Motor neuron (in vitro differentiated cells): ENCODE measurements around the gene CBLL2. TPM values are rescaled to one million over a fixed set of nuclear protein-coding genes. Genes with fewer than 3 reads are reported as not detected.
"Not testable (repeated sequence)": the region's sequence is repeated elsewhere in the genome, so short reads cannot be mapped to it uniquely, and the experiment has no call there.

Experiments used
- ATAC-seq, 8 experiments: fragments of 200-7000 bp; cut with Tn5 transposase; replicated peaks in 6 of 8; 2 replicates each; pipeline ENCODE4 v1.8.0; 2021; ENCODE audit warnings: mild to moderate bottlenecking in 8 of 8, moderate library complexity in 8 of 8
- H3K27ac ChIP-seq, 2 donors: fragments of 250-450 bp; sonication (Bioruptor Pico); 2 replicates each; pipeline ENCODE4 v1.9.0; 2021; ENCODE audit warnings: antibody characterized with exemption in 2 of 2, mild to moderate bottlenecking in 2 of 2, moderate library complexity in 1 of 2
- H3K4me1 ChIP-seq, 2 donors: fragments of 250-450 bp; sonication (Bioruptor Pico); replicated peaks in 1 of 2; 2 replicates each; pipeline ENCODE4 v1.6.1; 2021; ENCODE audit warnings: antibody characterized with exemption in 2 of 2, mild to moderate bottlenecking in 2 of 2, moderate library complexity in 1 of 2
- H3K4me3 ChIP-seq, 5 donors: fragments of 250-450 bp; sonication (Bioruptor Pico); 2 replicates each; pipeline ENCODE4 v1.9.0; 2021; ENCODE audit warnings: antibody characterized with exemption in 5 of 5, mild to moderate bottlenecking in 5 of 5, moderate library complexity in 4 of 5
- WGBS, 10 experiments: fragments of 450-650 bp; shearing (Covaris generic); methylation state at CpG; one replicate each; pipeline ENCODE4 v1.0.0; 2022; 5-methylcytosine and 5-hydroxymethylcytosine counted together
- in situ Hi-C, 9 experiments: fragments of 400-800 bp; cut with MboI; loops; one replicate each; pipeline ENCODE4 v1.15.0; 2021; ENCODE audit warnings: low sequenced_read_pairs in 9 of 9, low pct_unique_long_range_greater_than_20kb in 2 of 9; ENCODE audit not compliant: unreplicated experiment in 9 of 9
- total RNA-seq, 8 experiments: library from RNA; unstranded; fragments of 300-600 nt; gene quantifications; 2 replicates each; pipeline versions ENCODE4 v1.2.3 to v1.2.4, GENCODE V29; 2022

Gene CBLL2
- not detected for total RNA-seq

GRCh38 chrX:22272613-22273012 is at the start of gene CBLL2:
TSS of gene CBLL2 (plus strand) at chrX:22272913. CDS start at chrX:22272992, 79 bp downstream.
- Histone ChIP-seq H3K27ac (no peak within 1 kb of the TSS), H3K4me1 (peaks cover 0 to 2% of the 10 kb centered on the region in 2 donors), H3K4me3 (no peak within 1 kb of the TSS)
- no peak for ATAC-seq
- in situ Hi-C loops, result no loop called here
- WGBS, 10 experiments, result 39 to 94% (median 81%) methylated on average over 2 to 11 of the region's 13 CpGs; no CpG with 5 or more reads in 4 of the 10 experiments

GRCh38 chrX:22234380-22234779 is 38.3 kb upstream of the CBLL2 start:
- 0 to 100% (median 75%) methylated on average over 1 to 2 of the region's 6 CpGs; no CpG with 5 or more reads in 6 of the 10 experiments for WGBS, 10 experiments
- no peak for ATAC-seq
- H3K4me3 ChIP-seq, result no peak overlapping the region
- in situ Hi-C loops, result no loop called here
- H3K4me1 ChIP-seq, result no peaks in the 10 kb centered on the region
- H3K27ac ChIP-seq, result no peak overlapping the region

- Histone ChIP-seq H3K4me3 (no peak overlapping the region), H3K27ac (no peak overlapping the region), H3K4me1 (no peaks in the 10 kb centered on the region)
- ATAC-seq, result no peak
- 0 to 100% (median 83%) methylated on average over 1 to 2 of the region's 2 CpGs; no CpG with 5 or more reads in 5 of the 10 experiments for WGBS, 10 experiments
- in situ Hi-C loops, result no loop called here
Measured at GRCh38 chrX:22237479-22237878, 35.2 kb upstream of the CBLL2 start.

- in situ Hi-C loops, result no loop called here
- H3K4me1 ChIP-seq, result no peaks in the 10 kb centered on the region
- no peak overlapping the region for H3K4me3 ChIP-seq
- ATAC-seq, result peak in 3 of 8 experiments; percentile 73 to 91 (median 78)
- WGBS, 10 experiments, result 0 to 54% (median 0%) methylated on average over 2 of the region's 2 CpGs; no CpG with 5 or more reads in 7 of the 10 experiments
- H3K27ac ChIP-seq, result no peak overlapping the region
Measured at GRCh38 chrX:22246620-22247019, 26.1 kb upstream of the CBLL2 start.

GRCh38 chrX:22247169-22247568 is 25.5 kb upstream of the CBLL2 start:
- in situ Hi-C loops, result no loop called here
- Histone ChIP-seq H3K4me3 (no peak overlapping the region), H3K27ac (no peak overlapping the region), H3K4me1 (no peaks in the 10 kb centered on the region)
- no peak for ATAC-seq
- WGBS, 10 experiments, result 0 to 100% (median 25%) methylated on average over 1 of the region's 1 CpG; no CpG with 5 or more reads in 6 of the 10 experiments

GRCh38 chrX:22248401-22248800 is 24.3 kb upstream of the CBLL2 start:
- no peaks in the 10 kb centered on the region for H3K4me1 ChIP-seq
- 20 to 100% (median 94%) methylated on average over 1 to 3 of the region's 3 CpGs; no CpG with 5 or more reads in 5 of the 10 experiments for WGBS, 10 experiments
- ATAC-seq, result no peak
- H3K4me3 ChIP-seq, result no peak overlapping the region
- in situ Hi-C loops, result no loop called here
- no peak overlapping the region for H3K27ac ChIP-seq

- 17 to 80% (median 30%) methylated on average over 1 of the region's 2 CpGs; no CpG with 5 or more reads in 6 of the 10 experiments for WGBS, 10 experiments
- H3K4me3 ChIP-seq, result no peak overlapping the region
- in situ Hi-C loops, result no loop called here
- H3K4me1 ChIP-seq, result no peaks in the 10 kb centered on the region
- ATAC-seq, result no peak
- no peak overlapping the region for H3K27ac ChIP-seq
Measured at GRCh38 chrX:22249371-22249770, 23.3 kb upstream of the CBLL2 start.

GRCh38 chrX:22268706-22269105 is 4.0 kb upstream of the CBLL2 start:
- Histone ChIP-seq H3K4me3 (no peak overlapping the region), H3K4me1 (peaks cover 0 to 2% of the 10 kb centered on the region in 2 donors), H3K27ac (no peak overlapping the region)
- peak in 3 of 8 experiments; percentile 9 to 59 (median 43) for ATAC-seq
- in situ Hi-C loops, result no loop called here
- 8 to 100% (median 50%) methylated on average over 1 to 4 of the region's 6 CpGs; no CpG with 5 or more reads in 6 of the 10 experiments for WGBS, 10 experiments

GRCh38 chrX:22273714-22274317 is 1.1 kb downstream of the CBLL2 start:
- Histone ChIP-seq H3K4me3 (no peak overlapping the region), H3K4me1 (peaks cover 0 to 2% of the 10 kb centered on the region in 2 donors), H3K27ac (no peak overlapping the region)
- WGBS, 10 experiments, result 44 to 100% (median 93%) methylated on average over 1 to 15 of the region's 15 CpGs; no CpG with 5 or more reads in 2 of the 10 experiments
- in situ Hi-C loops, result no loop called here
- ATAC-seq, result no peak

- Histone ChIP-seq H3K27ac (no peak overlapping the region), H3K4me3 (no peak overlapping the region), H3K4me1 (no peaks in the 10 kb centered on the region)
- WGBS, 10 experiments, result 0 to 100% (median 54%) methylated on average over 1 to 6 of the region's 6 CpGs; no CpG with 5 or more reads in 7 of the 10 experiments
- ATAC-seq, result no peak
- in situ Hi-C loops, result no loop called here
Measured at GRCh38 chrX:22276781-22277180, 4.1 kb downstream of the CBLL2 start.

- ATAC-seq, result no peak
- no peak overlapping the region for H3K4me3 ChIP-seq
- WGBS, 10 experiments, result 8 to 43% (median 40%) methylated on average over 1 to 2 of the region's 3 CpGs; no CpG with 5 or more reads in 7 of the 10 experiments
- no peak overlapping the region for H3K27ac ChIP-seq
- in situ Hi-C loops, result no loop called here
- H3K4me1 ChIP-seq, result no peaks in the 10 kb centered on the region
Measured at GRCh38 chrX:22278375-22278774, 5.7 kb downstream of the CBLL2 start.

- H3K4me1 ChIP-seq, in situ Hi-C loops, H3K27ac ChIP-seq, H3K4me3 ChIP-seq: not testable (repeated sequence)
- no CpG with 5 or more reads among the region's 3 CpGs for WGBS, 10 experiments
- peak in 2 of 8 experiments; percentile 39 to 50 for ATAC-seq
Measured at GRCh38 chrX:22289209-22289608, 16.5 kb downstream of the CBLL2 start.

- in situ Hi-C loops, result no loop called here
- Histone ChIP-seq H3K4me1 (peaks cover 15 to 22% of the 10 kb centered on the region in 2 donors), H3K4me3 (no peak overlapping the region), H3K27ac (no peak overlapping the region)
- ATAC-seq, result peak in 3 of 8 experiments; percentile 57 to 80 (median 75)
- WGBS, 10 experiments, result 0 to 100% (median 74%) methylated on average over 1 to 2 of the region's 2 CpGs; no CpG with 5 or more reads in 6 of the 10 experiments
Measured at GRCh38 chrX:22296871-22297270, 24.2 kb downstream of the CBLL2 start.

GRCh38 chrX:22300130-22300529 is 27.4 kb downstream of the CBLL2 start:
- no peak overlapping the region for H3K4me3 ChIP-seq
- WGBS, 10 experiments, result 0% methylated on average over 1 to 2 of the region's 2 CpGs; no CpG with 5 or more reads in 8 of the 10 experiments
- peak; percentile 84 to 99 (median 99) for ATAC-seq
- in situ Hi-C loops, result no loop called here
- H3K4me1 ChIP-seq, result peaks cover 15 to 22% of the 10 kb centered on the region in 2 donors
- H3K27ac ChIP-seq, result peak overlapping the region in 1 of 2 donors; percentile 89
